Skeletal muscle tissue (tissue), 4 donors: ENCODE data around the gene TMEM204. TPM values are rescaled to one million over a fixed set of nuclear protein-coding genes. Genes with fewer than 3 reads are reported as not detected.

ENCODE experiments used
- H3K27ac ChIP-seq: one replicate; pipeline ENCODE4 v1.7.0; 2013; ENCODE audit warnings: mild to moderate bottlenecking, low read depth, low read length, inconsistent platforms
- H3K27me3 ChIP-seq, 3 donors: one replicate each; pipeline ENCODE4 v1.7.0; 2013; ENCODE audit warnings: low read length in 3 of 3; ENCODE audit not compliant: control insufficient read depth in 3 of 3, insufficient read depth in 3 of 3
- H3K36me3 ChIP-seq, 3 donors: one replicate each; pipeline ENCODE4 v1.7.0; 2013; ENCODE audit warnings: low read length in 3 of 3; ENCODE audit not compliant: control insufficient read depth in 3 of 3, insufficient read depth in 3 of 3
- H3K4me1 ChIP-seq, 3 donors: one replicate each; pipeline ENCODE4 v1.7.0; 2013; ENCODE audit warnings: low read length in 3 of 3, mild to moderate bottlenecking in 3 of 3; ENCODE audit not compliant: control insufficient read depth in 3 of 3, insufficient read depth in 3 of 3
- H3K4me3 ChIP-seq, 3 donors: one replicate each; pipeline ENCODE4 v1.7.0; 2013; ENCODE audit warnings: low read length in 3 of 3
- H3K9ac ChIP-seq, 3 donors: one replicate each; pipeline ENCODE4 v1.7.0; 2013; ENCODE audit warnings: low read length in 3 of 3, mild to moderate bottlenecking in 3 of 3, moderate library complexity in 2 of 3, low read depth in 1 of 3
- H3K9me3 ChIP-seq, 3 donors: one replicate each; pipeline ENCODE4 v1.7.0; 2013; ENCODE audit warnings: low read length in 3 of 3; ENCODE audit not compliant: control insufficient read depth in 3 of 3
- total RNA-seq: library from RNA; depleted of rRNA; stranded (reverse); fragments of >200 nt; gene quantifications from one replicate; pipeline ENCODE4 v1.2.3, GENCODE V29; 2014
- donor health status: Osteomylitis.

Gene TMEM204
- total RNA-seq, 1 donor from 2014 or later = 8.9 TPM

DNA sequence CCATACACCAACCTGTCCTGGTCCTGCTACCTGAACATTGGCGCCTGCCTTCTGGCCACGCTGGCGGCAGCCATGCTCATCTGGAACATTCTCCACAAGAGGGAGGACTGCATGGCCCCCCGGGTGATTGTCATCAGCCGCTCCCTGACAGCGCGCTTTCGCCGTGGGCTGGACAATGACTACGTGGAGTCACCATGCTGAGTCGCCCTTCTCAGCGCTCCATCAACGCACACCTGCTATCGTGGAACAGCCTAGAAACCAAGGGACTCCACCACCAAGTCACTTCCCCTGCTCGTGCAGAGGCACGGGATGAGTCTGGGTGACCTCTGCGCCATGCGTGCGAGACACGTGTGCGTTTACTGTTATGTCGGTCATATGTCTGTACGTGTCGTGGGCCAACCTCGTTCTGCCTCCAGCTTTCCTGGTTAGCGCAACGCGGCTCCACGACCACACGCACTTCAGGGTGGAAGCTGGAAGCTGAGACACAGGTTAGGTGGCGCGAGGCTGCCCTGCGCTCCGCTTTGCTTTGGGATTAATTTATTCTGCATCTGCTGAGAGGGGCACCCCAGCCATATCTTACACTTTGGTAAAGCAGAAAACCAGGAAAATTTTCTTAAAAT lies 21.5 kb downstream of the TMEM204 start:
- H3K9ac ChIP-seq = no peak overlapping the region
- peaks cover 22 to 39% (median 37%) of the 10 kb centered on the region in 3 donors for H3K36me3 ChIP-seq
- H3K4me3 ChIP-seq = no peak overlapping the region
- peaks cover 10 to 20% (median 19%) of the 10 kb centered on the region in 3 donors for H3K4me1 ChIP-seq
- H3K27me3 ChIP-seq = no peaks in the 10 kb centered on the region
- H3K27ac ChIP-seq = no peak overlapping the region
- H3K9me3 ChIP-seq = no peaks in the 10 kb centered on the region

- H3K27ac ChIP-seq = no peak overlapping the region
- H3K9ac ChIP-seq = peak overlapping the region in 1 of 3 donors; percentile 16
- peak overlapping the region in 2 of 3 donors; percentile 22 to 30 for H3K4me3 ChIP-seq
- no peaks in the 10 kb centered on the region for H3K27me3 ChIP-seq
- H3K9me3 ChIP-seq = no peaks in the 10 kb centered on the region
- H3K36me3 ChIP-seq = peaks cover 31 to 49% (median 43%) of the 10 kb centered on the region in 3 donors
- H3K4me1 ChIP-seq = peaks cover 0 to 9% (median 7%) of the 10 kb centered on the region in 3 donors
These were observed 22.8 kb downstream of the TMEM204 start for GRCh38 chr16:1556254-1556653.

GRCh38 chr16:1557074-1557473 lies 23.6 kb downstream of the TMEM204 start:
- H3K4me1 ChIP-seq = peaks cover 0 to 9% (median 3%) of the 10 kb centered on the region in 3 donors

GRCh38 chr16:1557576-1557975 lies 24.1 kb downstream of the TMEM204 start:
- Histone ChIP-seq H3K9ac (no peak overlapping the region), H3K36me3 (peaks cover 40 to 54% (median 50%) of the 10 kb centered on the region in 3 donors), H3K4me1 (peaks cover 0 to 9% (median 3%) of the 10 kb centered on the region in 3 donors)

More at GRCh38 chr16:1557074-1557473, 23.6 kb downstream of the TMEM204 start:
- Histone ChIP-seq H3K27ac (no peak overlapping the region), H3K36me3 (peaks cover 38 to 55% (median 48%) of the 10 kb centered on the region in 3 donors), H3K9ac (no peak overlapping the region), H3K4me3 (no peak overlapping the region), H3K27me3 (no peaks in the 10 kb centered on the region), H3K9me3 (no peaks in the 10 kb centered on the region)

DNA sequence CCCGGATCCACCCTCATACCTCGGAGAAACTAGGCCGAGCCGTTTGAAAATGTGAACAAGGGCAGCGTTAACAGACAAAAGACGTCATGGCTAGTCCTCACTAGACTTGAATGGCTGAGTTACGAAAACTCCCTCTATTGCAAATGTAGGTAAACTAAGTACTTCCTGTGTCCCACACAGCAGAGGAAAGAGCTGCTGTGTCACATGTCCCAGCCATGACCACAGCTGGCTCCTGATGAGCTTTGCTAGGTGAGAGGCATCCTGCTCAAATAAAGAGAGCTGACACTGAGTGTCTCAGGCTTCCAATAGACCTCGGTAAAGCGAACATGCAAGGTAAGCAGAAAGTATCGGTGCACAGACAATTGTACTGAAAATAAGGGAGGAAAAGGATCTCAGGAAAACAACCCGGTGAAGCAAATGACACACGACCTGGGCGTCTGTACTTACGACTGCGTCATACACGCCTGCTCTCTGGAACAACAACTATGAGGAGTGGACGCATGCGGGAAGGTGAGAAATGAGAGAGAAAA lies 26.0 kb downstream of the TMEM204 start:
- Histone ChIP-seq H3K27ac (no peak overlapping the region), H3K4me3 (no peak overlapping the region), H3K4me1 (peaks cover 0 to 6% (median 3%) of the 10 kb centered on the region in 3 donors), H3K9me3 (no peaks in the 10 kb centered on the region), H3K36me3 (peaks cover 44 to 60% (median 47%) of the 10 kb centered on the region in 3 donors), H3K9ac (no peak overlapping the region), H3K27me3 (no peaks in the 10 kb centered on the region)

More at GRCh38 chr16:1557576-1557975, 24.1 kb downstream of the TMEM204 start:
- Histone ChIP-seq H3K27ac (no peak overlapping the region), H3K4me3 (no peak overlapping the region), H3K9me3 (no peaks in the 10 kb centered on the region), H3K27me3 (no peaks in the 10 kb centered on the region)

DNA sequence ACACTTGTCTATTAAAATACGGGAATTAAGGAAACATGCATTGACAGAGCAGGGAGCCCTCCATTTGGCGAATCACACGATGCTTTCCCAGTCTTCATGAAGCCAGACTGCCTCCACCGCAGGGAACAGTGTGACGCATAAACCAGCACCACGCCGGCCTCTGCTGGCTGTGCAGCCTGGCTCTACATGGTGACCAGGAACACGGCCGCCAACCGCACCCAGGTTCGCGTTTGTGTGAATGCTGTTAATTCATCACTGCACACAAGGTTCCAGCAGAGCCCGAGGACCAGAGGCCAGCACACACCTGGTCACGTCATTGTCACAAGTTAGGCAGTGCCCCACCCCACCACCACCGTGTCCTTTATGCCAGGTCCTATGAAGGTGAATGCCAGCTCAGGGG lies 26.7 kb downstream of the TMEM204 start:
- H3K27ac ChIP-seq = no peak overlapping the region
- H3K4me3 ChIP-seq = no peak overlapping the region
- H3K27me3 ChIP-seq = no peaks in the 10 kb centered on the region
- H3K9ac ChIP-seq = no peak overlapping the region
- H3K36me3 ChIP-seq = peaks cover 39 to 54% (median 42%) of the 10 kb centered on the region in 3 donors
- H3K9me3 ChIP-seq = no peaks in the 10 kb centered on the region
- peaks cover 0 to 5% (median 3%) of the 10 kb centered on the region in 3 donors for H3K4me1 ChIP-seq

GRCh38 chr16:1560866-1561265 lies 27.4 kb downstream of the TMEM204 start:
- no peak overlapping the region for H3K27ac ChIP-seq

GRCh38 chr16:1561266-1561665 lies 27.8 kb downstream of the TMEM204 start:
- Histone ChIP-seq H3K4me3 (no peak overlapping the region), H3K36me3 (peaks cover 37 to 49% (median 39%) of the 10 kb centered on the region in 3 donors), H3K27ac (no peak overlapping the region), H3K27me3 (no peaks in the 10 kb centered on the region), H3K9ac (no peak overlapping the region), H3K4me1 (peaks cover 0 to 2% (median 1%) of the 10 kb centered on the region in 3 donors), H3K9me3 (no peaks in the 10 kb centered on the region)

More at GRCh38 chr16:1560866-1561265, 27.4 kb downstream of the TMEM204 start:
- Histone ChIP-seq H3K27me3 (no peaks in the 10 kb centered on the region), H3K9me3 (no peaks in the 10 kb centered on the region), H3K9ac (no peak overlapping the region), H3K4me1 (peaks cover 0 to 5% (median 3%) of the 10 kb centered on the region in 3 donors), H3K36me3 (peaks cover 39 to 49% (median 40%) of the 10 kb centered on the region in 3 donors), H3K4me3 (no peak overlapping the region)

- Histone ChIP-seq H3K36me3 (peaks cover 35 to 49% (median 39%) of the 10 kb centered on the region in 3 donors), H3K4me1 (peaks cover 0 to 2% (median 0%) of the 10 kb centered on the region in 3 donors), H3K27ac (no peak overlapping the region), H3K27me3 (no peaks in the 10 kb centered on the region), H3K4me3 (no peak overlapping the region), H3K9ac (no peak overlapping the region), H3K9me3 (no peaks in the 10 kb centered on the region)
These were observed 28.4 kb downstream of the TMEM204 start for GRCh38 chr16:1561836-1562235.

DNA sequence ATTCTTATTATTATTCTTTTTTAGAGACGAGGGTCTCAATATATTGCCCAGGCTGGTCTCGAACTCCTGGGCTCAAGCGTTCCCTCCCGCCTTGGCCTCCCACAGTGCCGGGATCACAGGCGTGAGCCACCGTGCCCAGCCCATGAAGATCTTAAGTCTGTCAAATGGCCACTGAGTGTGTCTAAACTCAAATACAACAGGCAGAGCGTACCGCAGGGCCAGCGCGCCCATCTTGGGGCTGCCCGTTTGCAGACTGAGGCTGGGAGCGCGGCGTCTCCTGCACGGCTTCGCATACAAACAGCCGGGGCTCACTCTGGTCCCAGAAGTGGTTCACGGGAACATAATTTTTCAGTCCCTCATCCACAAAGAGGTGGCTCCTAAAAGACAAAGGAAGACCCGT lies 30.3 kb downstream of the TMEM204 start:
- no peaks in the 10 kb centered on the region for H3K9me3 ChIP-seq
- no peak overlapping the region for H3K4me3 ChIP-seq
- no peak overlapping the region for H3K9ac ChIP-seq
- peaks cover 0 to 2% (median 0%) of the 10 kb centered on the region in 3 donors for H3K4me1 ChIP-seq
- no peak overlapping the region for H3K27ac ChIP-seq
- H3K36me3 ChIP-seq = peaks cover 26 to 38% (median 34%) of the 10 kb centered on the region in 3 donors
- H3K27me3 ChIP-seq = no peaks in the 10 kb centered on the region
